GM18526 (cell line): ENCODE data around the gene EID2B.

Experiments
- POLR2A ChIP-seq: IDR thresholded peaks from 3 replicates; pipeline ENCODE4 v1.6.1; 2011; ENCODE audit not compliant: insufficient read length; ENCODE audit errors: extremely low read depth

Gene EID2B

DNA sequence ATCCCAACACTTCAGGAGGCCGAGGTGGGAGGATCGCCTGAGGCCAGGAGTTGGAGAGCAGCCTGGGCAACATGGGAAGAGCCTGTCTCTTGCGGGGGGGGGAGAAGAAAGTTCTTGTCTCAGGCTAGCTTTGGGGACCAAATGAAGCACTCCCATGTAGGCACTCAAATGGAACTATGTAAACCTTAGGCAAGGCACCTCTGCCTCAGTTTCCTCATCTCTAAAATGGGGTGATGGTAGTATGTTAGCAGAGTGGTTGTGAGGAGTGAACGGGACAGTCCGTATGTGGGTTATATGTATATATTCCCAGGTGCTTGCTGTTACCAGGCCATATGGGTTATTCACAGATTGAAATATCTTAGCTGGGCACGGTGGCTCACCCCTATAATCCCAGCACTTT lies 40.4 kb downstream of the EID2B start:
- no peak for TF ChIP-seq POLR2A

DNA sequence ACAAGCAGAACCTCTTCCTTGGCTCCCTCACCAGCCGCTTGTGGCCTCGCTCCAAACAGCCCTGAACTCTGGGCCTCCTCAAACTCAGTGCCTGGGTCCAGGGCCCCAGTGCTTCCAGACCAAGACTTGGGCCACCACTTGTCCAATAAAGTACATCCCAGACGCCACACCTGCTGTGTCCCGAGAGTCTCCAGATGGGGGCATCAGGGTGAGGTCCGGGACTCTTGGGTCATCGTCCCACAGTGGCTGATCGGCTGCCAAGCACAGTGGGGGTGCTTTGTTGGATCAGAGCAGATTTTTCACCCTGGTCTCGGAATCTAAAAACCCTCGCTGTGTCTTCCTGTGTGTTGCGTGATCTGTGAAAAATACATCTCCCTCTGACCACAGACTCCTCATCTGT lies 42.9 kb downstream of the EID2B start:
- no peak for TF ChIP-seq POLR2A

GRCh38 chr19:39483141-39483540 lies 49.5 kb downstream of the EID2B start:
- TF ChIP-seq POLR2A = no peak

DNA sequence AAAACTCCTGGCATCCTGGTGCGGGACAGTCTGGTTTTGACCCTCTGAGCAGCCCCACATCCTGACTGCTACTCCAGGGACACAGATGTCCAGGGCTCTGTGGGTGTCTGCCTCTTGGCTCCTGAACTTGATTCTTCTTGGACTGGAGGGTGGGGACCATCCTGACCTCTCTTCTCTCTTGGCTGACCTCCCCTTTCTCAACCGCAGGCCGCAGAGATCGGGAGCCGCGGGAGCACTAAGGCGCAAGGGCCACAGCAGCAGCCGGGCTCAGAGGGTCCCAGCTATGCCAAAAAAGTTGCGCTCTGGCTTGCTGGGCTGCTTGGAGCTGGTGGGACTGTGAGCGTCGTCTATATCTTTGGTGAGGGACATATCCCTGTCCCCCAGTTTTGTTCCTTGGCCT lies 51.0 kb downstream of the EID2B start:
- TF ChIP-seq POLR2A = no peak

DNA sequence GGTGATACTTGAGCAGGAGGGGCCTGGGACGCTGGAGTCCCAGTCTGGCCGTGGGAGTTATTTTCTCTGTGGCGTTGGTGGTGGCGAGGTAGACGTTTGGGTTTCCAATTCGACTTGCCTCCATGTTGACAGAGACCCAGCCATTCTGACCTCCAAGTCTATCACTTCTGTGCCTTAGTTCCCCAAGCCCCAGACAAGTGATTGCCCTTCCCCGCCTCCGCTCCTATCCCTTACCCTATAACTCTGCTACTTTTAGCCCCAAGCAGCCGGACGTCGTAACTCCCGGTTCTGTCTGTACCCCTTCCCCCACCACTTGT lies 51.5 kb downstream of the EID2B start:
- TF ChIP-seq POLR2A = no peak
